Measurements from ENCODE around the gene ZNF432. TPM values are rescaled to one million over a fixed set of nuclear protein-coding genes. Genes with fewer than 3 reads are reported as not detected.

Gene ZNF432
- polyA plus RNA-seq, 1 of the 3 experiments (the other 2 are of a cell fraction), result 2.9 TPM

- POLR2A ChIA-PET, result no interaction called here
- H3K4me2 ChIP-seq, result no peak overlapping the region
- peaks cover 56 to 99% of the 10 kb centered on the region in 2 experiments for H3K36me3 ChIP-seq (replicated peaks in 1 of 2; ENCODE audit: control insufficient read depth in 1 of 2, insufficient read depth in 2 of 2, low read length in 1 of 2)
- TF ChIP-seq TEAD4 (IDR thresholded peaks at IDR 0.05; ENCODE audit: borderline replicate concordance, insufficient read depth) (no peak), USF2 (IDR thresholded peaks at IDR 0.05; ENCODE audit: borderline replicate concordance, low read depth, low read length) (no peak), RXRA (IDR thresholded peaks at IDR 0.05; ENCODE audit: borderline replicate concordance, low read depth) (no peak), JUND (IDR thresholded peaks at IDR 0.05) (no peak), SMC3 (IDR thresholded peaks at IDR 0.05; ENCODE audit: low read depth, low read length) (no peak), RAD21 (IDR thresholded peaks at IDR 0.05; ENCODE audit: low read length) (no peak), FOSL2 (IDR thresholded peaks at IDR 0.05; ENCODE audit: borderline replicate concordance, low read depth) (no peak), NRF1 (IDR thresholded peaks at IDR 0.05; ENCODE audit: low read depth, low read length) (no peak)
- no peak for DNase-seq
- no peak overlapping the region for H3K27ac ChIP-seq (ENCODE audit: low read depth in 2 of 2, low read length in 1 of 2)
- no peaks in the 10 kb centered on the region for H4K20me1 ChIP-seq (ENCODE audit: insufficient read depth)
- H3K9me3 ChIP-seq, result peaks cover 53% of the 10 kb centered on the region
- no peaks in the 10 kb centered on the region for H3K9me2 ChIP-seq
- H3K4me1 ChIP-seq (ENCODE audit: control insufficient read depth in 1 of 2, insufficient read depth in 2 of 2, low read depth in 1 of 2, low read length in 1 of 2), result no peaks in the 10 kb centered on the region
- CTCF ChIA-PET, result no interaction called here
- peaks cover 17% of the 10 kb centered on the region; the same call in 1 of the 2 replicates for H3K79me2 ChIP-seq (ENCODE audit: insufficient read depth)
- WGBS (ENCODE audit: low lambda C conversion rate), result 55% methylated on average over 2 of the region's 2 CpGs
- no peak overlapping the region for H2AFZ ChIP-seq (ENCODE audit: low read depth)
- no peaks in the 10 kb centered on the region for H3K27me3 ChIP-seq (ENCODE audit: insufficient read depth)
- H3K9ac ChIP-seq, result no peak overlapping the region
- H3K4me3 ChIP-seq (ENCODE audit: low read depth in 2 of 2, low read length in 1 of 2), result no peak overlapping the region; a peak in 1 of 4 replicates
- peaks cover 3% of the 10 kb centered on the region for H3F3A ChIP-seq (replicated peaks; ENCODE audit: insufficient read depth)
Measured at GRCh38 chr19:52069653-52070052, 21.0 kb upstream of the ZNF432 start.

- POLR2A ChIA-PET, result no interaction called here
- peaks cover 37% of the 10 kb centered on the region for H3K9me3 ChIP-seq
- peaks cover 46 to 88% of the 10 kb centered on the region in 2 experiments for H3K36me3 ChIP-seq (replicated peaks in 1 of 2; ENCODE audit: control insufficient read depth in 1 of 2, insufficient read depth in 2 of 2, low read length in 1 of 2)
Measured at GRCh38 chr19:52066258-52066863, 17.7 kb upstream of the ZNF432 start.

More at GRCh38 chr19:52066258-52066863, 17.7 kb upstream of the ZNF432 start:
- no peak for DNase-seq
- no peak overlapping the region for H3K4me2 ChIP-seq
- WGBS (ENCODE audit: low lambda C conversion rate), result 98% methylated on average over 6 of the region's 6 CpGs
- no peaks in the 10 kb centered on the region for H3K27me3 ChIP-seq (ENCODE audit: insufficient read depth)
- H3K27ac ChIP-seq (ENCODE audit: low read depth in 2 of 2, low read length in 1 of 2), result no peak overlapping the region
- no peak overlapping the region for H2AFZ ChIP-seq (ENCODE audit: low read depth)
- CTCF ChIA-PET, result no interaction called here
- H3K79me2 ChIP-seq (ENCODE audit: insufficient read depth), result peaks cover 17% of the 10 kb centered on the region; the same call in 1 of the 2 replicates
- TF ChIP-seq NRF1 (IDR thresholded peaks at IDR 0.05; ENCODE audit: low read depth, low read length), result no peak
- TF ChIP-seq RAD21 (IDR thresholded peaks at IDR 0.05; ENCODE audit: low read length), result no peak
- no peak for TF ChIP-seq CHD2 (IDR thresholded peaks at IDR 0.05; ENCODE audit: low read length, partially characterized antibody)
- TF ChIP-seq TCF12 (IDR thresholded peaks at IDR 0.05), result no peak
- TF ChIP-seq RCOR1 (IDR thresholded peaks at IDR 0.05; ENCODE audit: low read length), result no peak
- TF ChIP-seq IRF3 (IDR thresholded peaks at IDR 0.05; ENCODE audit: low read depth, low read length), result no peak
- TF ChIP-seq USF1 (IDR thresholded peaks at IDR 0.05; ENCODE audit: borderline replicate concordance, low read depth), result no peak
- TF ChIP-seq MEF2A (IDR thresholded peaks at IDR 0.05; ENCODE audit: borderline replicate concordance, low read depth), result no peak
- no peak for TF ChIP-seq FOXM1 (IDR thresholded peaks at IDR 0.05; ENCODE audit: low read depth)
- no peak for TF ChIP-seq TAF1 (IDR thresholded peaks at IDR 0.05; ENCODE audit: borderline replicate concordance, low read depth, low read length)
- no peak for TF ChIP-seq POLR2AphosphoS5 (IDR thresholded peaks at IDR 0.05; ENCODE audit: low read depth, low read length)
- no peak for TF ChIP-seq SMC3 (IDR thresholded peaks at IDR 0.05; ENCODE audit: low read depth, low read length)
- no peak for TF ChIP-seq GATA2 (CRISPR knock-in tag; IDR thresholded peaks at IDR 0.05)
- TF ChIP-seq FOSL2 (IDR thresholded peaks at IDR 0.05; ENCODE audit: borderline replicate concordance, low read depth), result no peak
- TF ChIP-seq GABPA (IDR thresholded peaks at IDR 0.05; ENCODE audit: low read depth), result no peak
- TF ChIP-seq YY1 (IDR thresholded peaks at IDR 0.05; ENCODE audit: low read depth), result no peak
- no peak for TF ChIP-seq ELF1 (IDR thresholded peaks at IDR 0.05)
- TF ChIP-seq PBX3 (IDR thresholded peaks at IDR 0.05), result no peak
- TF ChIP-seq MAX (IDR thresholded peaks at IDR 0.05; ENCODE audit: low read depth), result no peak
- TF ChIP-seq USF2 (IDR thresholded peaks at IDR 0.05; ENCODE audit: borderline replicate concordance, low read depth, low read length), result no peak
- H4K20me1 ChIP-seq (ENCODE audit: insufficient read depth), result no peaks in the 10 kb centered on the region
- H3F3A ChIP-seq (replicated peaks; ENCODE audit: insufficient read depth), result no peaks in the 10 kb centered on the region
- no peak overlapping the region for H3K9ac ChIP-seq
- H3K4me3 ChIP-seq (ENCODE audit: low read depth in 2 of 2, low read length in 1 of 2), result peak overlapping the region in 1 of 2 experiments; percentile 1; a peak in 1 of 4 replicates
- H3K9me2 ChIP-seq, result no peaks in the 10 kb centered on the region
- no peaks in the 10 kb centered on the region for H3K4me1 ChIP-seq (ENCODE audit: control insufficient read depth in 1 of 2, insufficient read depth in 2 of 2, low read depth in 1 of 2, low read length in 1 of 2)
